ENCODE data around the gene PHLDA3. TPM values are rescaled to one million over a fixed set of nuclear protein-coding genes. Genes with fewer than 3 reads are reported as not detected.
A peak's percentile ranks its signal among the peaks of the same experiment; 100 is the strongest.
"Not testable (repeated sequence)": the region's sequence is repeated elsewhere in the genome, so short reads cannot be mapped to it uniquely, and the experiment has no call there.

PHLDA3 gene
- total RNA-seq, 1 donor from 2014 or later = 74.8 TPM

GRCh38 chr1:201488830-201489589 is 20.0 kb upstream of the PHLDA3 start:
- DNase-seq (ENCODE audit: extremely low read depth, low read depth, low spot score) = peak; percentile 83

GRCh38 chr1:201487742-201488141 is 18.8 kb upstream of the PHLDA3 start:
- DNase-seq (ENCODE audit: extremely low read depth, low read depth, low spot score) = no peak

- DNase-seq (ENCODE audit: extremely low read depth, low read depth, low spot score) = no peak
Measured at GRCh38 chr1:201486187-201486586, 17.2 kb upstream of the PHLDA3 start.

GRCh38 chr1:201485184-201485774 is 16.3 kb upstream of the PHLDA3 start:
- DNase-seq (ENCODE audit: extremely low read depth, low read depth, low spot score) = no peak

- no peak for DNase-seq (ENCODE audit: extremely low read depth, low read depth, low spot score)
Measured at GRCh38 chr1:201483373-201483949, 14.5 kb upstream of the PHLDA3 start.

- no peak for DNase-seq (ENCODE audit: extremely low read depth, low read depth, low spot score)
Measured at GRCh38 chr1:201482755-201483154, 13.8 kb upstream of the PHLDA3 start.

GRCh38 chr1:201481761-201482493 is 12.9 kb upstream of the PHLDA3 start:
- DNase-seq (ENCODE audit: extremely low read depth, low read depth, low spot score) = no peak

- no peak for DNase-seq (ENCODE audit: extremely low read depth, low read depth, low spot score)
Measured at GRCh38 chr1:201481004-201481380, 12.0 kb upstream of the PHLDA3 start.

- no peak for DNase-seq (ENCODE audit: extremely low read depth, low read depth, low spot score)
Measured at GRCh38 chr1:201480231-201481003, 11.4 kb upstream of the PHLDA3 start.

- DNase-seq (ENCODE audit: extremely low read depth, low read depth, low spot score) = no peak
Measured at GRCh38 chr1:201479201-201479730, 10.3 kb upstream of the PHLDA3 start.

GRCh38 chr1:201478666-201479065 is 9.7 kb upstream of the PHLDA3 start:
- not testable (repeated sequence) for DNase-seq (ENCODE audit: extremely low read depth, low read depth, low spot score)

- DNase-seq (ENCODE audit: extremely low read depth, low read depth, low spot score) = no peak
Measured at GRCh38 chr1:201476670-201477344, 7.8 kb upstream of the PHLDA3 start.

- no peak for DNase-seq (ENCODE audit: extremely low read depth, low read depth, low spot score)
Measured at GRCh38 chr1:201475915-201476669, 7.1 kb upstream of the PHLDA3 start.

- no peak for DNase-seq (ENCODE audit: extremely low read depth, low read depth, low spot score)
Measured at GRCh38 chr1:201475130-201475529, 6.1 kb upstream of the PHLDA3 start.

GRCh38 chr1:201473296-201473695 is 4.3 kb upstream of the PHLDA3 start:
- no peak for DNase-seq (ENCODE audit: extremely low read depth, low read depth, low spot score)

- not testable (repeated sequence) for DNase-seq (ENCODE audit: extremely low read depth, low read depth, low spot score)
Measured at GRCh38 chr1:201472321-201472720, 3.3 kb upstream of the PHLDA3 start.

- DNase-seq (ENCODE audit: extremely low read depth, low read depth, low spot score) = no peak
Measured at GRCh38 chr1:201471772-201472171, 2.8 kb upstream of the PHLDA3 start.

- no peak for DNase-seq (ENCODE audit: extremely low read depth, low read depth, low spot score)
Measured at GRCh38 chr1:201470581-201470980, 1.6 kb upstream of the PHLDA3 start.

- DNase-seq (ENCODE audit: extremely low read depth, low read depth, low spot score) = no peak
Measured at GRCh38 chr1:201469645-201470074, 672 bp upstream of the PHLDA3 start.
